ENCODE data around the gene ACAP3.

ACAP3 gene

DNA sequence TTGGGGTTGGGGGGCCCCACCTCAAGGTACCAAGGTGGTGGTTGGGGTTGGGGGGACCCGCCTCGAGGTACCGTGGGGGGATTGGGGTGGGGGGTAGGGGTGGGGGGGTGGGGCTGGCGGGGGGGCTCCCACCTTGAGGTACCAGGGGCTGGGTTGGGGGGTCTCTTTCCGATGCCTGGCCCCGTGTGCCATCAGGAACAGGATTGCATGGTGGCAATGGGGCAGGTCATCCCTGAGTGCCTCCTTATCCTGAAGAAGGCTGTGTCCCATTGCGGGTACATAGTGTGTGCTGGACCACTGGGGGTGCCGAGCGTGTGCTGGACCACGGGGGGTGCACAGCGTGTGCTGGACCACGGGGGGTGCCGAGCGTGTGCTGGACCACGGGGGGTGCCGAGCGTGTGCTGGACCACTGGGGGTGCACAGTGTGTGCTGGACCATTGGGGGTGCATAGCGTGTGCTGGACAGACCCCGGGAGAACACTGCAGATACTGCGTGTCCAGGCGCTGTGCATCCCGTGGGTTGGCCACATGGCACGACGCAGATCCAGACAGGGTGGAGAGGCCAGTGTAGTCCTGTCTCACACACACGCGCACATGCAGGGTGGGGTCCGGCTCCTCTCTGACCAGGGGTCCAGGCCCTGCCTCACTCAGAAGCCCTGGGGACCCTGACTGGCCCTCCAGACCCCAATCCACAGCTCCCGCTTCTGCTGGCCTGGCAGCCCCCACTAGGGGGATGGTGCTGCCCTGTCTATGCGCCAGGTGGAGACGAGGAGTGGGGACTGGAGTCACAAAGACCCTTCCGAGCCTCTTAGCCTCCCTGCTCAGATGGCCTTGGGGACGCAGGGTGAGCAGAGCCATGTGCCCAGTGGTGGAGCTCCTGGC lies 23.3 kb downstream of the ACAP3 start:
- DNase-seq: no peak

DNA sequence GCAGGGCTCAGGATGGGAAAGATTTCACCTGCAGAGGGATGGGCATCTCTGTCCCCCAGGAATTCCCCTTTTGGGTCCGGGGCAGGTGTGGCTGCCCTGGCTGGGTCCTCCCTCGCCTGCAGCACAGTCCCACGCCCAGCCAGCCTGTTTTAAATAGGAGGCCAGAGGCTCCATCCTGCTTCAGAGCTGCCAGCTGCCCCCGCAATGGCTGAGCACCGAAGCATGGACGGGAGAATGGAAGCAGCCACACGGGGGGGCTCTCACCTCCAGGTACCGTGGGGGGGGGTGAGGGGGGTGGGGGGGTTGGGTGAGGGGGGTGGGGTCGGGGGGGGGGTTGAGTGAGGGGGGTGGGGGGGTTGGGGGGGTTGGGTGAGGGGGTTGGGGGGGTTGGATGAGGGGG lies 23.9 kb downstream of the ACAP3 start:
- no peak for DNase-seq

DNA sequence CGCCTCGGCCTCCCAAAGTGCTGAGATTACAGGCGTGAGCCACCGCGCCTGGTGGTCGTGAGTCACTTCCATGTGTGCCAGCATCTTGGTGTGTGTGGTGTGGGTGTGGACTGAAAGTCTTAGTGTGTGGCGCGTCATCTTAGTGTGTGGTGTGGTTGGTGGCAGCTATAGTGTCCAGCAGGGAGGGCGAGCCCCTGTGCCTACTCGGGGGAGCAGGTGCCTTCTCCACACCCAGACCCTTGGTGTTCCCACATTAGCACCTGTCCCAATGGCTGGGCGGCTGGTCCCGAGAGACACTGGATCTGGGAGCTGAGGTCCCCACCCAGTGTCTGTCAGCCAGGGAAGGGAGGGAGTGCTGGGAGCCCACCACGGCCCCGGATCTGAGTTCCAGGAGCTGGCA lies 24.7 kb downstream of the ACAP3 start:
- no peak for DNase-seq

DNA sequence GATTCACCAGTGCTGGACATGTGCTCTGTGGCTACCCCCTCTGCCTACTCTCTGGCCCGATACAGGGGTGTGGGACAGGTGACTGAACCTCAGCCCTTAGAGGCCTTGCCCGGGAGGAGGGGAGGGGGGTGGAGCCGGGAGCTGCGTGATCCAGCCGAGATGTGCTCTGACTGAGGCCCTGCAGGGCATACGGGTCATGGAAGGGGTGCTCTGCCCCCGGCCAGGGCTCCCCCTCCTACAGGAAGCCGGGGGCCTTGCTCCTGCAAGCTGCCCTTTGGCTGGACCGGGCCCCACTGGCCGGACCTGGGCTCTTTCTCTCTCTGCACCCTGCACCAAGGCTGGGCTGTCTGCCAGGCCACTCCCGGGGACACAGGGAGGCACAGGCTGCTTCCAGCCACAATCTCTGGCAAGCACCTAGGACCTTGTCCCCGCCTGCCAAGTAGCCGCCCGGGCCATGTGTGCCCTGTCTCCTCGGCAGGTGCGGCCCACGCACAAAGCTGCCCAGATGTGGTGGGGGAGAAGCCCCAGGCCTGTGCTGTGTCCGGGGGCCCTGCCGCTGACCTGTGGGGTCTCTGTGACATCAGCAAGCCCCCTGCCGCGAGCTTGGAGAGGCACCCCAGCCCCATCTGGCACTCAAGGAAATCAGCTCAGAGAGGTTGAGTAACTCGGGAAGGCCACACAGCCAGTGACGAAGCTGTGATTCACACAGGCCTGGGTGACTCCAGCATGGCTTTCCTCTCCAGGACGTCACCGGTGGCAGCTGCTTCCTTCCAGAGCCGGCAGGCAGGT lies 26.0 kb downstream of the ACAP3 start:
- no peak for DNase-seq

DNA sequence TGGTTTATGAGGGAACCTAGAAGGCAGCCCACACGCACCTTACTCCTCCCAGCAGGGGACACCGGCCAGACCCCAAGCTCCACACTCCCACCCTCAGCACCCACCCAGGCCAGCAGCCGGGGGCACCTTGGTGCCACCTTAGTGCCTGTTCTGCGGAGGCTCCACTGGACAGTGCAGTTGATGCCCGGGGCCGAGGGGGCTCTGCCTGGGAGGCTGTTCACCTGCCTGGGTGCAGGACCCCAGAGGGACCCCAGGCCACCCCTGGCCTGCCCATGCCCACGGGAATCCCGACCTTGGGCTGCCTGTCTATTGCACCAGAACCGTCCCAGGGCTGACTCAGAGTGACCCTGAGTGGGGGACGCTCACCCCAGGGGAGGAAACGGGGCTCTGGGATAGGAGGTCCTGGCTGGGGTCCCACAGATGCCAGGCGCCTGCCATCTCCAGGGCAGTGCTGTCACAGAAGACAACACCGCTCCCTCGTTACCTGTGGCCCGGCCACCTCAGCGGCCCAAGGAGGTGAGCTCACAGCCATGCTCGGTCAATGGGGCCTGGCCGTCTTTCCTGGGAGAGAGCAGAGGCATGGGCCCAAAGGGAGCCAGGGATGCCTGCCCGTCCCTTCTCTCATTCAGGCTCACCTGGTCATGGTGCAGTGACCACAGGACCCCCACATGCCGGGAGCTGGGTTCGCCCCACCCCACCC lies 26.8 kb downstream of the ACAP3 start:
- no peak for DNase-seq

DNA sequence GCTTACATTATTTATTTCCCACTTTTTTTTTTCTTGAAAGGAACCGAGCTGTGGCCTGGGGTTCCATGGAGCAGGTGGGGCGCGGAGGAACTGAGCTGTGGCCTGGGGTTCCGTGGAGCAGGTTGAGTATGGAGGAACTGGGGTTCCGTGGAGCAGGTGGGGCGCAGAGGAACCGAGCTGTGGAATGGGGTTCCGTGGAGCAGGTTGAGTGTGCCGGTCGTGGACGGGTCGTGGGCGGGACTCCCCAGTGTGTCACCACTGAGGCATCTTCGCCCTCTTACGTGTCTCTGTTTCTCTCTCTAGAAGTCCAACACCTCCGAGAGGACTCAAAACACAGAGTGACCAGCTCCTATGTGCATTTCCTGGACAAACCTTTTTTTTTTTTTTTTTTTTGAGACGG lies 28.7 kb downstream of the ACAP3 start:
- no peak for DNase-seq

DNA sequence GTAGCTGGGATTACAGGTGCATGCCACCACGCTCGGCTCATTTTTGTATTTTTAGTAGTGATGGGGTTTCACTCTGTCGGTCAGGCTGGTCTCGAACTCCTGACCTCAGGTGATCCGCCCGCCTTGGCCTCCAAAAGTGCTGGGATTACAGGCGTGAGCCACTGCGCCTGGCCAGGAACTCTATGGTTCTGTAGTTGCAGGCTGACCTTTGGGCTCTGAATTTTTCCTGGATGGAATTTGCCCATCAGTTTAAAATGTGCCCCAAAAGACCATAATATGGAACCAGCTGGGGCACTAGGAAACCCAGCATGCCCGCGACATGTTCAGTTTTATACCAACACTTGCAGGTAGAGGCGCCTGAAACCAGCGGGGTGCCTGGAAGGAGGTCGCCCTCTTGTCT lies 29.1 kb downstream of the ACAP3 start:
- no peak for DNase-seq

DNA sequence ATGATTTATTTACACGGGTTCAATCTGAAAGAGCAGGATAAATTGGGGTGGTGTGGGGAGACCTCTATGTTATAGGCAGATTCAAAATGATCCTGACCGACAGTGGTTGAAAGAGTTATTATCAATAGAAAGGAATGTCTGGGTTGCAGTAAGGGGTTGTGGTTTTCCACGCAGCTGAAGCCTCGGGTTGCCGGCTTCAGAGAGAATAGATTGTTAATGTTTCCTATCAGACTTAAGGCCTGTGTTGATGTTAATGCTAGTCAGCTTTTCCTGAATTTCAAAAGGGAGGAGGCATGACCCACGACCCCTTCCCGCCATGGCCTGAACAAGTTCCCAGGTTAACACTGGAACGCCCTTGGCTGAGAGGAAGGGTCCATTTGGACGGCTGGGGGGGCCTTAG lies 31.9 kb downstream of the ACAP3 start:
- no peak for DNase-seq

DNA sequence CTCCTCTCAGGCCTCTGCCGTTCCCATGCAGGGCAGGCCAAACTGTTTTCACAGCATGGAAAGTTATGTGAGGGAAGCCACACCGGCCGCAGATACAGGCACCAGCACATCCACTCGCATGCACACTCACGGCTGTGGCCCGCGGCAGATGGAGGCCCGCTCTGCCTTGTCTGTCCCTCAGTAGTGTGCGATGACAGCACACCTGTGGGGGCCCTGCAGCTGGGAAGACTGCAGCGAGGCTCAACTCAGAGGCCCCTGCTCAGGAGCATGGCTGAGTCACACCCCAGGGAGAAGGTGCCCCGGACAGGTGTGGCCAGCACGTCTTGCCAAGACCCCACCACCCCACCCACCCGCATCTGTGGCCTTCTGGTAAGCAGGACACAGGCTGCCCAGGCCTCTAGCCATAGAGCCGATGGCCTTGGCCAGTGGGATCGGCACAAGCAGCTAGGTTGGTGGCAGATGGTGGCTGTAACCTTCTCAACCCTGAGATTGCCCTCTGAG lies 32.7 kb downstream of the ACAP3 start:
- DNase-seq: no peak

DNA sequence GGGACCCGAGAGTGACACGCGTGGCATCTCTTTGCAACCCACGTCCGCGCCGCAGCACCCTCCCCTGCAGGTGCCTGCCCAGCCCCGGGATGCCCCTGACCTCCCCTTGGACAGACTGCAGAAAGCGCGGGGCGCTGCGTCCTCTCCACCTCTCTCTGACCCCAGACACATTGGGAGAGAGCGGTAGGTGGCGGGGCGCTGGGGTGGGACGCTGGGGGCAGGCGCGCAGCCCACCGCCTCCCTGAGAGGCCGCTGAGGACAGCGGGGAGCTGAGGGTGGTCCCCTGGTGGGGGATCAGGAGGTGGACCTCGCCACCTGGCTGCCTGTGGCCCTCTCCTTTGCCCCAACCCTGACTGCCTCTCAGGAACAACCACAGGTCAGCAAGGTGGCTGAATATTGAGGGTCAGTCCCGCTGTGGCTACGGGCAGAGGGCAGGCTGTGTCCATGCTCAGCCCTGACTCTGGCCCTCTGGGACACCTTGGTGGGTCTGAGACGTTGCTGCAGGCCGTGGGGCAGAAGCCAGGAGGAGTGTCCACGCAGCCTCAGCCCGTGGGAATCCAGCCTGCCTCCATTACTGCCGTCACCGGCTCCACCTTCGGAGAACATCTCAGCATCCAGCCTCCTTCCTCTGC lies 33.3 kb downstream of the ACAP3 start:
- no peak for DNase-seq

DNA sequence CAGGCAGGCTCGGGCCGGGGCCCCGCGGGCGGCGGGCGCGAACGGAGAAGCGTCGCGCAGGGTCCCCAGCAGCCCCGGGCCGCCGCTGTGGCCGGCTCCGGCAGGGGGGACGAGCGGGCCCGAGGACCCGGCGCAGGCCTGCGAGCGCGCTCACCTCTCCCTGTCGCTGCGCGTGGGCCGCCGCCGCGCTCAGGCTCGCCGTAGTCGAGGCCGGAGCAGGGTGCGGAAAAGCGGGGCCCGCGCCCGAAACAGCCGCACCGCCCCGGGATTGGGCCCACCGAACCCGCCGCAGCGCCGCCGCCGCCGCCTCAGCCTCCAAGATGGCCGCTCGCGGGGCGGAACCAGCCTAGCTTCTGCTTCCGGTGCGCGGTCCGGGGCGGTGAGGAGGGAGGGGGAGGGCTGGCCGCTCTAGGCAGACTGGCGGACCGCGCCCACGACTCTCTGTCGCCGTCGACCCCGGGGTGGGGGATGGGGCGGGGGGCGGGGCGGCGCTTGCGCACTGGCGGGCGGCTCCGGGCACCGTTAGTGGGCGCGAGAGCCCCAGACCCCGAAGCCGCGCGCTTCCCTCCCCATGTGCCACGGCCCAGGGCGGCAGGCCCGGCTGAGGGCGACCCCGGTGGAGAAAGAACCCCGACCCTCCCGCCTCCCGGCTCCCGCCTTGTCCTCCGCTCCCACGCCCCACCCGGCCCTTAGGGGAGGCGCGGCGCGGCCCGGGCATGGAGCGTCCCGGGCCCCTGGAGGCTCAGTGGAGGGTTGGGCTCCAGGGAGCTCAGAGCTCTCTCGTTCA lies 34.0 kb downstream of the ACAP3 start, which contains the start of gene UBE2J2:
Gene UBE2J2, minus strand, starts transcription at position 343 of the 787 bp plus-strand sequence. CDS start 5,862 bp downstream, outside the sequence.
- peak; percentile 88 for DNase-seq

DNA sequence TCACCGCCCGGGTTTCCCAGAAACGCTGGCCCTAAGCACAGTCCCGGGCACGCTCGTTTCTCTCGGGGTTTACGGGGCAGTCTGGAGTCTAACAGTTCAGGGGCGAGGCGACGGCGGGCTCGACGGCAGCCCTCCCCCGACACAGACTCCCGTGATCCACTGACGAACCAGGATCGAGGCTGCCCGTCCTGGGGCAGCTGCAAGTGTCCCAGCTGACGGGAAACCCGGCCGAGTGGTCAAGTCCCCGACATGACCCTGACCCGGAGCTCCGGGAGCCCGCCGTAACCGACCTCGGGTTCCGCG lies 34.6 kb downstream of the ACAP3 start:
- DNase-seq: no peak

DNA sequence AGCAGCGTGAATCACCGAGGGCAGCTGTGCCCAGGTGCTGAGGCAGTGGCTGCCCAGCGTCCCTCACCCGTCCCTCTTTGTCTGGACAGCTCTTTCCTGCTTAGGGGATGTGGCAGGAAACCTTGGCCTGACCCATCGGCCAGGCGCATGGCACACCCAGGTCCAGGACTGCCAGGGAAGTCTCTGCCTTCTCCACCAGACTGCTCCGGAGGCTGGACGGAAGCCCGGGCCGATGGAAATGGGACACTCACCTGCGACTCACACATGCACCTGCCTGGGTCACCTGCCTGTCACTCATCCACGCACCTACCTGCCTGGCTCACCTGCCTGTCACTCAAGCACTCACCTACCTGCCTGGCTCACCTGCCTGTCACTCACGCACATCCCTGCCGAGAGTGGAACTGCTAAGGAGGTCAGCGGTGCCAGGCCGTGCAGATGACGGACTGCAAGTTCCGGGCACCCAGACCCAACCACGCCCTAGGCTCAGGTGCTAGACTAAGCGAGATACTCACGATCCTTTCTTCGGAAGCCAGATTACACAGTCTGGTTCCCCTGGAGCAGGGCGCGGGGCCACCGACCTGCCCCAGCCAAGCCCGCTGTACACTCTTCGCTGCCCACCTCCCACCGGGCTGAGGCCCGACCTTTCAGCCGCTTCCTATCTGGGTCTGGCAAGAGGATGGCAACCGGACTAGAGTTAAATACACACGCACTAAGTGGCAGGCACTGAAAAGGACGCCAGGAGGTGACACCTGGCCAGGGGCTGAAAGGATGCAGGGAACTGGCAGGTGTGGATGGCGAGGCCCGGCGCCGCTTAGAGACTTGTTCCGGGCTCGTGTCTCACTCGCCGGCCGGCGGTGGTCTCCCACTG lies 35.2 kb downstream of the ACAP3 start:
- no peak for DNase-seq

DNA sequence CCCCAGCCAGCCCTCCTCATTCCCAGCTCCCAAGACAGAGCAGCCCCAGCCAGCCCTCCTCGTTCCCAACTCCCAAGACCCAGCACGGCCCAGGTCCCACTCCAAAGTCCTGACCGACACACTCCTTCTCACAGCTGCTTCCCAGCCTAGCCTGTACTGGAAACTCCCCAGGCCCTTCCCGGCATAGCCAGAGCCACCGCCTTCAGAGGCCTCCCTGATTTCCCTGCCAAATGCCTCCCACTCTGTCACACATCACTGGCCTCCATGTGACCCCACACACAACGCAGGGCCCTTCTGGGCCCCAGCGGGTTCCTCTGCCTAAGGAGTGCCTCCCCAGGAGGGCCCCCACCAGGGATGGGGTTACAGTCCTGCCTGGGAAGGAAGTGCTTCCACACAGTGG lies 36.9 kb downstream of the ACAP3 start:
- no peak for DNase-seq

DNA sequence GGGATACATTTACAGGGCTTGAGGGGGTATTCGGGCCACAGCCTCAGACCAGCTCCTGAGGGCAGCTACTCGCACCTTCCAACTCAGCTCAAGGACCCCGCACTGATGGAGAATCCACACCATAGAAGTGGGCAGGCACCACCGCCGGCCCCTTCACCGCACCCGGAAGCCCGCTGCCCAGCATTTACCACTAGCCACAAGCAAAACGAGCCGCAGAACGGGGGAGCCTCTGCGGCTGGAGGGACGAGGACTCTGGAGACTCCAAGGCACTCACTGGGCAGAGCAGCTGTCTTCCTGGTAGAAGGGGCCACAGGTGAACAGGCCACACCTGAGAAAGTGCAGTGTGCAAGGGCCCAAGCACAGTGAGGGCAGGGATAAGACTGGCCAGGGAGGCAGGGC lies 39.4 kb downstream of the ACAP3 start:
- no peak for DNase-seq

DNA sequence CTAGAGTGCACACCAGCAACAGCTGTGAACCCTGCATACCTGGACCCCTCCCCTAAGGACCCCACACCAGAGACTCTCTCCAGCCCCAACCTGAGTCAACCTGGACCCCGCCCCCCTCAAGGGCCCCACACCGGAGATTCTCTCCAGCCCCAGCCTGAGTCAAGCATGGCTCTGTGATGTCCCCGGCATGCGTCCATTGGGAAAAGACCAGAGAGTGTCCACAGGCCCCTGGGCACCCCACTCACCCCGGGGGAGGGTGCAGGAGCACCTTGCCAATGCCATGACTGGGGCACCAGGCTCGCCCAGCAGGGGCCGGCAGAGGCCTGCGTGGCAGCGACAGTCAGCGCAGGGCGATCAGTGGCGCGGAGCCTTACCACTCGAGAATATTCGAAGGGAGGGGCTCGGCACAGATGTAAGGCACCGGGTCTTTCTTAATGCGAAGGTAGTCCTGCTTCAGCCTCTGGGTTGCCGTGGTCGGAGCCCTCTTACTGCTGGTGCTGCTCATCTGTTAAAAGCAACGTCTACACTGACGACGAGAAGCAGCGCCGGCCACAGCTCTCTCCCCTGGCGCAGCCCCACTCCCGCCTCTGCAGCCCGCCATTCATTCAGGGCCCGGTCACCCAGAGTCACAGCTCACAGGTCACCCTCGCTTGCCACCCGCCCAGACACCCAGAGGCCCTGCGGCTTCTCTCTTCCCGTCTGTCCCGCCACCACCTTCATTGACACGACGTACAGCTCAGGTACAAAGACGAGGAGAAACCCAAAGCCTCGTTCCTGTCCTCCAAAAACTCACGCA lies 40.0 kb downstream of the ACAP3 start:
- no peak for DNase-seq

DNA sequence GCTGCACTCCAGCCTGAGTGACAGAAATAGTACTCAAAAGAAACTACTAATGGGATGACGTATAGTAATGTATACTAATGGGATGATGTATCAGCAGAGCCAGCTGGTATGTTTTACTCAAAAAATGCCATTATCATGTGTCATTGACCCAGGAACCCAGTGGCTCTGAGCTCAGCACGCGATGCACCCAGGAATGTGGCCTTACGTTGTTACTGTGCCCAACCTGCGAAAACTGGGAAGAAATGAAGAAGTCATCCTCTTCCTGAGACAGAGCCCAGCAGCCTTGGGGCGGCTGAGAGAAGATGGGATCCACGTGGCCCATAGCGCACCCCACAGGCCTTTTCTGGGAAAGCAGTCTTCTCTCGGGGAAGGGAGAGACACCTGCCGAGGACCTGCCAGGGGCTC lies 42.9 kb downstream of the ACAP3 start:
- no peak for DNase-seq

DNA sequence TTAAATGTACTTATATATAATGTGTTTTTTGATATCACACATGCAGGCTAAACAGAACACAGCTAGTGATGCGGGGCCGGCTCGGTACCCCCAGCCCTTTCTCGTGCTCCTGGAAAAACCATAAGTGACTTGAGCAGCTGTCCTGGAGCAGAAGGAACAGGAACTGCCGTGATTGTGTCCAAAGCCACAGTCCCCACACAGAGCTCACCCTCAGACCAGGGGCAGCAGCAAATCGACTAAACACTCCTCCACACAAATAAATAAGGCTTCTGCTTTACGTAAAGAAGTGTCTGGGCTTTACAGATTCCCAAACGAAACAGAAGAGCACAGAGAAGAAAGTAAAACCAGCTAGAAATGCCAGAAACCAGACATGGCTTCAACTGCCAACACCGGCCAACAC lies 43.7 kb downstream of the ACAP3 start:
- no peak for DNase-seq

DNA sequence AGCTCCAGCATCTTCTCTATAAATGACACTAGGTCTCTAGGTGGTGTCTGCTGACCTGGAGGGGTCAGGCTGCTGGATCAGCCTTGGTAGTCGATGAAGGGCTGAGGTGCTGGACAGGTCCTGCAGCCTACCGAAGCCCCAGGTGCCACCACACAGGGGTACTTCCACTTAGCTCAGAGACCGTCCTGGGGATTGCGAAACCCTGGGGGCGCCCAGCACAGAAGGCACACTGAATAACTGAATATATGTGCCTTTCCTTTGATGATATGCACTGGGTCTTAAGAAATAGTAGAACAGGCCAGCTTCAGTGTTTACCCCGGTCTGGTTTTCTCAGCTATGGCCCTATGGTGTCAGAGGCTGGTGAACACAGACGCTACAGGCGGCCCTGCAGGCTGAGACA lies 45.0 kb downstream of the ACAP3 start:
- no peak for DNase-seq

DNA sequence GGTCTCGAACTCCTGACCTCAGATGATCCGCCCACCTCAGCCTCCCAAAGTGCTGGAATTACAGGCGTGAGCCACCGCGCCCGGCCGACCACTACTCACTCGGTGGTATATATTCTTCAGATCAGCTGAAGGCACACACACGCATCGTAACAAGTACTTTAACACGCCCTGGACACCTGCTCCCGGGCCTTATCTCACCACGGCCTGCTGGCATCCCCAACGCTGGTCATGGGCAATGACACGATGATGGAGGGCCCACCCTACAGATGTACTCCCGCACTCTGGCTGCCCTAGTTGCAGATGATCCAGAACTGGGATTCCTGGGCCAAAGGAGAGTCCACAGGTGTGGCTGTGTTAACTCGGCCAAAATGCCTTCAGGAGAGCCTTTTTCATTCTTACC lies 45.7 kb downstream of the ACAP3 start:
- DNase-seq: no peak

Data from activated effector memory CD4-positive, alpha-beta T cell treated with Interleukin-2 at 50 U/mL for 16 hours (primary cell).